ENCODE data around the gene RNF182.
A peak's percentile ranks its signal among the peaks of the same experiment; 100 is the strongest.
"Not testable (repeated sequence)": the region's sequence is repeated elsewhere in the genome, so short reads cannot be mapped to it uniquely, and the experiment has no call there.

Gene RNF182

DNA sequence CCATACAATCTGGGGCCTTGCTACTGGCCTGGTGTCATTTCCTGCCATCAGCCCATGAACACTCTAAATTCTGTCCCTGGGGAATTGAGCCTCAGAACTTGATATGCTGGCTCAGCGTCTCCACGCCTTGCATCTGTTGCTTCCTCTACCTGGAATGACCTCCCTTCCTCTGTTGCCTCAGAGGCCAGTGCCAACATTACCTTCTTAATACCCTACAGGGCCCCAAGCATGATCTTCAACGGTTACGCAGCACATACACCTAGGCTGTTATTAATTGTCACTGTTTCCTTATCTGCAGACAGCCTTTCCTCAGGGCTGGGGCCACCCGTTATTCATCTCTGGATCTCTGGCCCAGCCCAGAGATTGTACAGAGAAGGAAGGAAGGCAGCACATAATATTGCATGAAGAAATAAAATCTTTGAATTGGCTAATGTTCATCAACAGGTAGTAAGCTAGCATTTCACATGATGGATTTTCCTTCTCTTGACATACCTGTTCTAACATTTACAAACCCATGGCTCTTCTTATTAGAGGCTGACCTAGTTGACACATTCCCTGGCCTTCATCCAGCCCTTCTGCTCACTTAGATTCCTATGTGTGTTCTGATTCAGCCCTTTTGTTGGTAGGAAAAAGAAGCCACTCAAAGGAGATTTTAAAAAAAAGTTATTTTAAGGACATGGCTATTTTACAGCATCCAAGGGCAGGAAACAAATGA, 8.4 kb upstream of the RNF182 start:
- no peak for DNase-seq (ENCODE audit: low read depth in 1 of 2, low spot score in 1 of 2)

DNA sequence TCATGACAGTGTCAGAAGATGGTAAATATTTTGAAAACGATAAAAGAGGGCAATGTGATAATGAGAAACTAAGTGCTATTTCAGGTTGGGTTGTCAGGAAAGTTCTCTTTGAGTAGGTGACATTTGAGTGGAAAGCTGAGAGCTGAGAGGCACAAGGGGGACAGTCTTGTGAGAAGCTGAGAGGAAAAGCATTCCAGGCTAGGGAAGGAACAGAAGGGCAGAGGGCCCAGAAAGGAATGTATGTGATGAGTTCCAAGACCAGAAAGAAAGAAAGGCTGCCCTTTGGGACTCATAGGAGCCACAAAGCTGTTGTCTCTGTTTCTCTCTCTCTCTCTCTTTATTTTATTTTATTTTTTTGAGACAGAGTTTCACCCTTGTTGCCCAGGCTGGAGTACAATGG, 7.6 kb upstream of the RNF182 start:
- no peak for DNase-seq (ENCODE audit: low read depth in 1 of 2, low spot score in 1 of 2)

- DNase-seq (ENCODE audit: low read depth in 1 of 2, low spot score in 1 of 2): no peak
Measured at GRCh38 chr6:13918686-13919250, 6.0 kb upstream of the RNF182 start.

GRCh38 chr6:13919861-13920260, 4.9 kb upstream of the RNF182 start:
- DNase-seq (ENCODE audit: low read depth in 1 of 2, low spot score in 1 of 2): no peak

DNA sequence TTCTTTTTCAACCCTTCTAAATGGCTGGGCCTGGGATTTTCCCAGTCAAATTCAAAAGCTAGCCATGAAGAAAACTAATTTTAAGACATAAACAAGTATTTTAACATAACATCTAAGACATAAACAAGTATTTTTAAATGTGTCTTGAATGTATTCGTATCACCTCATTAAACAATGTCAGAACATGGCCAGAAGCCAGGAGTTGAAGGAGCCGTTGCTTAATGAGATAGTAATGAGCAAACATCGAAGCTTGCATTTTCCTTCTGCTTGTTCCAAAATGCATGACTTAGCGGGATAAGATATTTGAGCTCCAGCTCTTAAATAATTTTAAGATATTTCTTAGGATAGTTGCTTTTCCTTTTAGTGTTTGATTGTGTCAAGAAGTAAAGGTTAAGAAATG, 4.2 kb upstream of the RNF182 start:
- no peak for DNase-seq (ENCODE audit: low read depth in 1 of 2, low spot score in 1 of 2)

GRCh38 chr6:13922750-13923149, 2.0 kb upstream of the RNF182 start:
- no peak for DNase-seq (ENCODE audit: low read depth in 1 of 2, low spot score in 1 of 2)

- DNase-seq (ENCODE audit: low read depth in 1 of 2, low spot score in 1 of 2): no peak
Measured at GRCh38 chr6:13923527-13924145, 1.1 kb upstream of the RNF182 start.

DNA sequence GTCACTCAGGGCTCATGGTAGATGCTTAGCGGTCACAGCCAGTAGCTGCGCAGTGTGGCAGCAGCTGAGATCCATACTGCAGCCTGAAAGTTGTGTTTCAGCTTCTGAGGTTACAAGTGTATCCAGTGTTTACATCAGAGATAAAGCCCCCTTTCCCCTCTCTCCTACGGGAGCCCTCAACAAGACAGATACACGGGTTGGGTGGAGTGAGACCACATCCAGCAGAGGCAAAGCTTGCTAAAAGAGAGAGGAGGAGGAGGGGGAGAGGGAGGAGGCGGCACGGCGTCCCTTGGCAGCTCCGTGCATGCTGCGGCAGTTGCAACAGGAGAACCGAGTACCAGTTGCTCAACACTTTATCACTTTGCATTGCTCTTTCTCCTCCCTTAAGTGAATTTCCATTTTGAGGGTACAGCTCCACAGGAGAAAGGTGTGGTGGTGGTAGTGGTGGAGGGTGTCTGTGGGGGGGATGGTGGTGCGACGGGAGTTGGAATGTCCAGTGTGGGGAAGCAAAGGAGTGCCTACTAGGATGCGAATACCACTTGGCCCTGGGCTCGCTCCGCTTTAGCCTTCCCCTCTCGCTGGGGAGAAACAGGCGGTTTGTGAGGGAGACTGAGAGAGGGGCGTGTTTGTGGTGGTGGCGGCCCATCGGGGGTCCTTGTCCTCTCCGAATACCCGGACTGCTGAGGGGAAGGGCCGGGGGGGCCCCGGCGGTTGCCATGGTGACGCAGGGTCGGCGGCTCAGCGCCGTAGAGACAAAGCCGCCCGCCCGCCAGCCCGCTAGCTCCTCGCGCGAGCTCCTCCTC, 405 bp upstream of the RNF182 start:
- peak in 1 of 2 donors; percentile 14 for DNase-seq (ENCODE audit: low read depth in 1 of 2, low spot score in 1 of 2)

DNA sequence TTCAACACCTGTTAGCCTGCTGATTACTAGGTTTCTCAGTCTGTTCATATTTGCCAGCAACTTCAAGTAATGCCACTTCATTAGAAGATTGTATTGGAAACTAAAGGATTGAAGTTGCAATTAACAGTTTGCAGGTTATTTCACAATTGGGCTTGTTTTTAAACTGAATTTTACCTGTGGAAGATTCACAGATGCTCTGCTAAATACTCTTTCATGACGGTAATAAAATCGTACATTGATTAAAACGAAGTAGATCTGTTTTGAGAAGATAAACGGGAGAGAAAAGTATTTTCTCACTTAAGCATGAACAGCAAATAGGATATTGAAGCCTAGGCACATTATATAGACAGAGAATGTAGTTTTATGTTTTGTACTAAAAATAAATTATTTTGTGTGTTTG, 1.6 kb downstream of the RNF182 start:
- no peak for DNase-seq (ENCODE audit: low read depth in 1 of 2, low spot score in 1 of 2)

DNA sequence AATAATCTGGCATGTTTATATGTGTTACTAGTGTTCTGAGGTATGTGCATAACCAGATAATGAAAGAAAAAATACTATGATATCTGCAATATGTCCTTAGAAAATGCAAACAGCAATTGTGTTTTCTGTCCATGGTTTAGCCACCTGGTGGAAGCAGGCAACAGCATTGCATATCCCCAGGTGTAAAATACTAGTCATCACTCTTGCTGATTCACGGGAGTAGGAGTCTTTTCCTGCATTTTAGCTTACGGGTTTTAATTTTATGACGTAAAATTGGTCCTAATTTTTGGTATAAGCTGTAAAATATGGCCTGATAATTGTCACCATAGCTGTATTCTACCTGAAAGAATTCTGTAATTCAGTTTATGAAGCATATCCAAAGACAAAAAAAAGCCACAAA, 2.5 kb downstream of the RNF182 start:
- DNase-seq (ENCODE audit: low read depth in 1 of 2, low spot score in 1 of 2): no peak

DNA sequence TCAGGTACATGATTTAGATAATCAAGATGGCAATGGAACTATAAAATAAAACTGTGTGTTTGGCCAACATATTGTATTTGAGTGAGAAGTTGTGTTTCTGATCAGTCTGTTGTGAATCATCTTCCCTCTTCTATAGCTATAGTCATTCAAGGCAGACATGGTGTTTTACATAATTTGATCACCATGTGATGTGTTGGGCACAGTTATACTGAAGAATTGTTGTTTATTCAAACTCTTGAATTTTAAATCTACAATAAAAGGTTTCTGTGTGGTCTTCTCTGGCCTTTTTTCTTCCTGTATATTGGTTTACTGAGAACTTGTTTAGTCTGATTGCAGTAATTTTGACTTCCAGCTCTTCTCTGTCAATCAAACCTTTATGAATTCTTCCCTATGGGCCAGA, 4.4 kb downstream of the RNF182 start:
- no peak for DNase-seq (ENCODE audit: low read depth in 1 of 2, low spot score in 1 of 2)

- DNase-seq (ENCODE audit: low read depth in 1 of 2, low spot score in 1 of 2): no peak
Measured at GRCh38 chr6:13931797-13932402, 7.1 kb downstream of the RNF182 start.

DNA sequence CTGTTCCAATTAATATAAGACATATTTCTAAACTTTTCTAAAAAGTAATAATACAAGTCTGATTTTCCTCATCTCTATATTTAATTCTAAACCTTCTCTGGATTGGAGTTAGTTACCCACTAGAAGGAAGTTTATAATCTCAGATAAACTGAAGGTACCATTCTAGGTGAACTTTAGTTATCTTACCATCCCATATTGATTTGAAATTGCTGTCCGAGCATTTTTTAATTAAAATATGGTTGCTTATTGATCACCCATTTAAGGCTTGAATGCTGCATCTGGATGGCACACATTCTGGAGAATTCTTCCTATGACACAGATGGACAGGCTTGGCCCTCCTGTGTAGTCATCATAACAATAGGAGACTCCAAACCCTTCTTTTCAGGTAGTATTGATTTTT, 8.0 kb downstream of the RNF182 start:
- no peak for DNase-seq (ENCODE audit: low read depth in 1 of 2, low spot score in 1 of 2)

DNA sequence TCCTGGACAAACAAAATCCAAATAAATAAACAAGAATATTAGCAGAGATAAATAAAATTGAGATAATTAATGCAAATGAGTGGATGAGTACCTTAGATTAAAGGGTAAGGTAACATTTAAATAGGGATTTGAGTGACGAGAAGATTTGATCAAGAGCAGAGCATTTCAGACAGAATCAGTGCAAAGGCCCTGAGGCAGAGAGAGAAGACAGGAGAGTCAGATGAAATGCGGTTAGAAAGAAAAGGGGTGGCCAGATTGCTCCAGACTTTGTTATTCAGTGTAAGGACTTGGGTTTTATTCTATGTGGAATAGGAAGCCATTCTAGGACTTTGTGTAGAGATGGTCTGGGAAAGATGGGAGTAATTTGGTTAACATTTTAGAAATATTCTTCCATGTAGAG, 10.0 kb downstream of the RNF182 start:
- no peak for DNase-seq (ENCODE audit: low read depth in 1 of 2, low spot score in 1 of 2)

DNA sequence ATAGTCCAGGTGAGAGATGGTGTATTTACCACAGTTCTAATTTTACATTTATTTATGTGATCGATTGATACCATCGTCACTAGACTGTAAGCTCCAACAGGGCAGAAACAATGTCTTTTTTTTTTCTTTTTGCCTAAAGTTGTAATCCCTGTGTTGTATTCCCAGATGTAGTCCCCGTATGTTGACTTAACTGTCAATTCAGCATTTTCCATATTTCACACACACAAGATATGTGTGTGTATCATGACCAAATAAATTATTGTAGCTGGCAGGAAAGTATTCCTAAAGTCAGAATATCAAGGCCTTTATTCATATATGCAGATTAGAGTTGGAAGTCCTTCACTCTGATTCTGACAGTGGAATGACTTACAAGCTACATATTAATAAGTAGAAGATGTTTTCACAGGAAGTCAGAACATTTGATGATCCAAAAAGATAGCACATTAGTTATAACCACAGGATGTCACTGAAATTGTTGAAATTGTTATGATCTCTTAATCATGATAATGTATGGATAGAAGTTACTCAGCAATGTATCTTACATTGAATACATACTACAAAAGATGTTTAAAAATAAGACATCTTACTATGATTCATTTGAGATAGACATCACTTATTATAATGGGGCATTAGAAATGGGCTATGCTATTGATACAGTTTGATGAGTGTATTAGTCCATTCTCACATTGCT, 10.6 kb downstream of the RNF182 start:
- no peak for DNase-seq (ENCODE audit: low read depth in 1 of 2, low spot score in 1 of 2)

DNA sequence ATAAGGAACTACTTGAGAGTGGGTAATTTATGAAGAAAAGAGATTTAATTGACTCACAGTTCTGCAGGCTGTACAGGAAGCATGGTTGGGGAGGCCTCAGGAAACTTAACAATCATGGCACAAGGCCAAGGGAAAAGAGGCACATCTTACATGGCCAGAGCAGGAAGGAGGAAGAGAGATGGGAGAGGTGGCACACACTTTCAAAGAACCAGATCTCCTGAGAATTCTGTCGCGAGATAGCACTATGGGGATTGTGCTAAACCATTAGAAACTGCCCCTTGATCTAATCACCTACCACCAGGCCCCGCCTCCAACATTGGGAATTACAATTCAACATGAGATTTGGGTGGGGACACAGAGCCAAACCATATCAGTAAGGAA, 11.1 kb downstream of the RNF182 start:
- not testable (repeated sequence) for DNase-seq (ENCODE audit: low read depth in 1 of 2, low spot score in 1 of 2)

DNA sequence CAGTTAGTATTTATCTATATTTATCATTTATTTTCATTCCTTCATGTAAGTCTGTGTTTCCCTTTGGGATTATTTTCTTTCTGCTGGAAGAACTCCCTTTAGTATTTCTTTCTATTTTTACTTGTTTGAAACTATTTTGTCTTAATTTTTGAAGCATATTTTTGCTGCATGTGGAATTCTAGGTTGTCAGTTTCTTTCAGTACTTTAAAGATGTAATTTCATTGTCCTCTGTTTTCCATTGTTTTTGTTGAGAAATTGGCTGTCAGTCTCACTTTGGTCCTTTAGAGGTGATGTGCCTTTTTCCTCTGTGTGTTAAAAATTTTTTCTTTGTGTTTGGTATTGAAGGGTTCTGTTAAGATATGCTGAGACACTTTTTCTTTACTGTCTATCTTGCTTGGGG, 17.1 kb downstream of the RNF182 start:
- DNase-seq (ENCODE audit: low read depth in 1 of 2, low spot score in 1 of 2): no peak

- no peak for DNase-seq (ENCODE audit: low read depth in 1 of 2, low spot score in 1 of 2)
Measured at GRCh38 chr6:13943943-13944342, 19.2 kb downstream of the RNF182 start.

DNA sequence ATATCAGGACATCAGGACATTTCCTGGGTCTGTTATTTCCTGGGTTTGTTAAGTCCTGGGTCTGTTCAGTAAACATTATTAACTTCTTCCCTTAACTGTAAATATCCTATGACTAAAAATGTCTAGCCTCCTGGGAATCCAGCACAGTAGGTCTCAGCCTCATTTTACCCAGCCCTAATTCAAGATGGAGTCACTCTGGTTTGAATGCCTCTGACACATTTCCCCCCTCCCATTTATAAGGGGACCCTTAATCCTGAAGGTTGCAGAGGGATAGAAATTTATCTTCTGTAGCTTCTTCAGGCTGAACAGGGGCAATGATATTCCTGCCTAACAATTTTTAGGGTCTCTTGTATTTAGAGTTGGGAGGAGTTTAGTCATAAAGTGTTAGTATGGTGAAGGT, 21.8 kb downstream of the RNF182 start:
- no peak for DNase-seq (ENCODE audit: low read depth in 1 of 2, low spot score in 1 of 2)

DNA sequence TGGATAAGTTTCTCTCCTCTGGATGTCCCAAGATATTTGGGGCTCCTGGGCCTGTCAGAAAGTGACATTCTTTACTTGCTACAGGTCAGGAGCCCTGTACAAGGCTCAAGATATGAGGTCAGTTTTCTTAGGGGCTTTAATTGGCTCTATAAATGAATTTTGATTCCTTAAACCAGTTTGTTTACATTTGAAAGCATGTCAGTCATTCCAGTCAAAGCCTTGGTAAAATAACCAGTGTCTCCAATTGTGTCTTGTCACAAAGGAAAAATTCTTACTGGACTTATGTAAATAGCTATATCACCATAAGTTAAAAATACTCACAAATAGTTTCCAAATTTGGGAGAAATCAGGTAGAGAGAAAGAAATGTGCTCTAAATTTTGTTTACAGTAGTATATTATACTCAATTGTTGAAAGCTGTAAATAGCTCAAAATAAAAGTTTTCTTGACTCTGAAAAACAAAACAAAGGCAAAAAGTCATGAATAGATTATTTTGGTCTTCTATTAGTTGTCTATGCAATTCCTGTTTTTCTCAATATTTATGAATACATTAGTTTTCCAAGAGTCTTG, 22.9 kb downstream of the RNF182 start:
- DNase-seq (ENCODE audit: low read depth in 1 of 2, low spot score in 1 of 2): no peak

- no peak for DNase-seq (ENCODE audit: low read depth in 1 of 2, low spot score in 1 of 2)
Measured at GRCh38 chr6:13952101-13952500, 27.3 kb downstream of the RNF182 start.

All from stimulated activated CD4-positive, alpha-beta T cell treated with anti-CD3 and anti-CD28 coated beads, Interleukin-15, amount 100 ng/mL, for 1 hour (primary cell).